Testis (tissue), 3 donors: ENCODE measurements around the gene FBXW8. TPM values are rescaled to one million over a fixed set of nuclear protein-coding genes. Genes with fewer than 3 reads are reported as not detected.

Source experiments
- DNase-seq: peaks from one replicate; pipeline ENCODE4 v3.0.0-alpha.2; 2019
- H3K27ac ChIP-seq, 2 donors: fragments of 200-600 bp; sonication (generic); one replicate each; pipeline ENCODE4 v1.5.1; 2019
- H3K27me3 ChIP-seq: fragments of 200-600 bp; sonication (generic); one replicate; pipeline ENCODE4 v1.5.1; 2019
- H3K36me3 ChIP-seq: fragments of 200-600 bp; sonication (generic); one replicate; pipeline ENCODE4 v1.5.1; 2017; ENCODE audit warnings: low read depth; ENCODE audit errors: missing control alignments
- H3K4me1 ChIP-seq: fragments of 200-600 bp; sonication (generic); one replicate; pipeline ENCODE4 v1.5.1; 2019
- H3K4me3 ChIP-seq, 2 donors: fragments of 200-600 bp; sonication (generic); one replicate each; pipeline ENCODE4 v1.5.1; 2017 to 2019
- H3K9me3 ChIP-seq: fragments of 200-600 bp; sonication (generic); one replicate; pipeline ENCODE4 v1.5.1; 2017
- POLR2A ChIP-seq: fragments of 450-650 bp; IDR thresholded peaks from one replicate; pipeline ENCODE4 v1.6.1; 2017; ENCODE audit warnings: antibody characterized with exemption, mild to moderate bottlenecking, moderate library complexity
- WGBS, 2 donors: methylation state at CpG; one replicate each; pipeline ENCODE4 v1.1.5; 2018; 5-methylcytosine and 5-hydroxymethylcytosine counted together
- intact Hi-C: fragments of 100-400 bp; cut with DNase I; formaldehyde crosslinking; loops from one replicate; pipeline ENCODE4 v1.15.1; 2023; ENCODE audit warnings: low total_unique reads
- polyA plus RNA-seq: library from polyadenylated mRNA; stranded (reverse); fragments of 350-450 nt; fragmentation: Illumina TruSeq; extraction: RNeasy Lipid Tissue Mini Kit (QIAGEN cat#74804); gene quantifications from one replicate; pipeline ENCODE4 v1.2.3, GENCODE V29; 2014; ENCODE audit warnings: low read depth, low replicate concordance; ENCODE audit not compliant: insufficient read depth
- total RNA-seq, 2 donors: library from RNA; depleted of rRNA; stranded (reverse); fragments of >200 nt; gene quantifications; one replicate each; pipeline ENCODE4 v1.2.3, GENCODE V29; 2016
- TF ChIP-seq, protein P1 (sequence below), 3 experiments: fragments of 450-650 bp in 2 of 3; fragments of 200-600 bp in 1 of 3; sonication (generic) in 1 of 3; IDR thresholded peaks; one replicate each; pipeline ENCODE4 v1.5.1; 2016 to 2019; ENCODE audit warnings: antibody characterized with exemption in 3 of 3, mild to moderate bottlenecking in 2 of 3, moderate library complexity in 1 of 3

FBXW8 gene
- total and polyA plus RNA-seq, 3 donors from 2014 or later, result 11.1 to 32.8 (median 31.0) TPM

DNA sequence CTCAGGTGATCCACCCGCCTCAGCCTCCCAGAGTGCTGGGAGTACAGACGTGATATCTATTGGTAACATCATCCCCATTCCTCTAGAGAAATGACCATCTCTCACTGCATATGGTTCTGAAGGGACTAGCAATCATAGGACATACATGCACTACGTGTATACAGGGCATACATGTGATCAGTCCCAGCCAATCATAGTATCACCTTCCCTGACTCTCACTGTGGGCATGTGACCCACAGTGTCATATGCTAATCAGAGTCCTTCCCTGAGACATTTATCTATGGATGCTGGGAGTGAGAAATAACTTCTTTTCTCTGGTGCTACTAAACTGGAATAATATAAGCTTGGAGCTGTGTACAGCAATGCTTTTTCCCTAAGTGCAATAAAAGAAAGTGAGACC lies 12.1 kb upstream of the FBXW8 start:
- intact Hi-C loops, result no loop called here
- H3K27me3 ChIP-seq, result no peaks in the 10 kb centered on the region
- no peak for DNase-seq
- H3K4me3 ChIP-seq, result no peak overlapping the region
- WGBS, 2 donors, result 66 to 88% methylated on average over 3 of the region's 3 CpGs
- no peak overlapping the region for H3K27ac ChIP-seq
- TF ChIP-seq, protein P1, sequence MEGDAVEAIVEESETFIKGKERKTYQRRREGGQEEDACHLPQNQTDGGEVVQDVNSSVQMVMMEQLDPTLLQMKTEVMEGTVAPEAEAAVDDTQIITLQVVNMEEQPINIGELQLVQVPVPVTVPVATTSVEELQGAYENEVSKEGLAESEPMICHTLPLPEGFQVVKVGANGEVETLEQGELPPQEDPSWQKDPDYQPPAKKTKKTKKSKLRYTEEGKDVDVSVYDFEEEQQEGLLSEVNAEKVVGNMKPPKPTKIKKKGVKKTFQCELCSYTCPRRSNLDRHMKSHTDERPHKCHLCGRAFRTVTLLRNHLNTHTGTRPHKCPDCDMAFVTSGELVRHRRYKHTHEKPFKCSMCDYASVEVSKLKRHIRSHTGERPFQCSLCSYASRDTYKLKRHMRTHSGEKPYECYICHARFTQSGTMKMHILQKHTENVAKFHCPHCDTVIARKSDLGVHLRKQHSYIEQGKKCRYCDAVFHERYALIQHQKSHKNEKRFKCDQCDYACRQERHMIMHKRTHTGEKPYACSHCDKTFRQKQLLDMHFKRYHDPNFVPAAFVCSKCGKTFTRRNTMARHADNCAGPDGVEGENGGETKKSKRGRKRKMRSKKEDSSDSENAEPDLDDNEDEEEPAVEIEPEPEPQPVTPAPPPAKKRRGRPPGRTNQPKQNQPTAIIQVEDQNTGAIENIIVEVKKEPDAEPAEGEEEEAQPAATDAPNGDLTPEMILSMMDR (IDR thresholded peaks at IDR 0.05), result no peak
- TF ChIP-seq POLR2A, result no peak
- no peaks in the 10 kb centered on the region for H3K36me3 ChIP-seq
- H3K4me1 ChIP-seq, result no peaks in the 10 kb centered on the region
- no peaks in the 10 kb centered on the region for H3K9me3 ChIP-seq

DNA sequence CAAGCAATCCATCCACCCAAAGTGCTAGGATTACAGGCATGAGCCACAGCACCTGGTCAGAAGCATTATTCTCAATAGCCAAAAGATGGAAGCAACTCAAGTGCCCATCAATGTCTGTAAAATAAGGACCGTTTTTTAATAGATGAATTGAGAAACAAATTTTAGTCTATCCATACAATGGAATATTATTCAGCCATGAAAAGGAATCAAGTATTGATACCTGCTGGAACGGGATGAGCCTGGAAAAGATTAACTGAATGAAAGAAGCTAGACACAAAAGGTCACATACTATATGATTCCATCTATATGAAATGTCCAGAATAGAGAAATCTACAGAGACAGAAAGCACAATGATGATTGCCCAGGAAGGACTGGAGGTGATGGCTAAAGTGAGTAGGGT lies 9.1 kb upstream of the FBXW8 start:
- no peak for DNase-seq
- intact Hi-C loops, result no loop called here
- Histone ChIP-seq H3K4me3 (no peak overlapping the region), H3K9me3 (no peaks in the 10 kb centered on the region), H3K36me3 (no peaks in the 10 kb centered on the region), H3K27me3 (no peaks in the 10 kb centered on the region), H3K4me1 (no peaks in the 10 kb centered on the region), H3K27ac (no peak overlapping the region)
- TF ChIP-seq, protein P1 (IDR thresholded peaks at IDR 0.05), result no peak
- no peak for TF ChIP-seq POLR2A
- WGBS, 2 donors, result 78 to 88% methylated on average over 2 of the region's 2 CpGs

DNA sequence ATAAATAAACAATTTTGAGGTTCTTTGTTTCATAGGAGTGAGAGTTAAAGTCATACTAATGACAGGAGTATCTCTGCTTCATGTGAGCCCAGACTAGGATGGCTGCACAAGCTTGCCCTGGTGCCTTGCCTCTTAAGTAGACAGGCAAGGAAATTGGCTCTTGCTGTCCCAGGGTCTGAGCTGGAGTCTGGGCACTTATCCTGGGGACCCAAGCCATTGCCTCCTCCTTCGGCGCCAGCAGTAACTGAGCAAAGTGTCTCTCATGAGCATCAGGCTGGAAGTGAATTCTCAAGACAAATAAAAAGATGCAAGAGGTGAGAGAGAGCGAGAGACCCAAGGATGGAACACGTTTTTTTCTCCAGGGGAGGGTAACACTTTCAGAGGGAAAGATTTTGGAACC lies 6.9 kb upstream of the FBXW8 start:
- TF ChIP-seq POLR2A, result no peak
- TF ChIP-seq, protein P1 (IDR thresholded peaks at IDR 0.05), result no peak
- H3K27ac ChIP-seq, result no peak overlapping the region
- no peak overlapping the region for H3K4me3 ChIP-seq
- no peaks in the 10 kb centered on the region for H3K4me1 ChIP-seq
- no peaks in the 10 kb centered on the region for H3K27me3 ChIP-seq
- 74 to 86% methylated on average over 4 of the region's 4 CpGs for WGBS, 2 donors
- DNase-seq, result no peak
- no peaks in the 10 kb centered on the region for H3K36me3 ChIP-seq
- intact Hi-C loops, result no loop called here
- H3K9me3 ChIP-seq, result no peaks in the 10 kb centered on the region

- no peak overlapping the region for H3K4me3 ChIP-seq
- TF ChIP-seq, protein P1 (IDR thresholded peaks at IDR 0.05), result no peak
- TF ChIP-seq POLR2A, result no peak
- H3K27me3 ChIP-seq, result no peaks in the 10 kb centered on the region
- H3K36me3 ChIP-seq, result no peaks in the 10 kb centered on the region
- no peak for DNase-seq
- no peak overlapping the region for H3K27ac ChIP-seq
- H3K9me3 ChIP-seq, result no peaks in the 10 kb centered on the region
- intact Hi-C loops, result no loop called here
- H3K4me1 ChIP-seq, result no peaks in the 10 kb centered on the region
- WGBS, 2 donors, result 88 to 97% methylated on average over 4 of the region's 4 CpGs
Observed at GRCh38 chr12:116906285-116906684, 4.5 kb upstream of the FBXW8 start.

DNA sequence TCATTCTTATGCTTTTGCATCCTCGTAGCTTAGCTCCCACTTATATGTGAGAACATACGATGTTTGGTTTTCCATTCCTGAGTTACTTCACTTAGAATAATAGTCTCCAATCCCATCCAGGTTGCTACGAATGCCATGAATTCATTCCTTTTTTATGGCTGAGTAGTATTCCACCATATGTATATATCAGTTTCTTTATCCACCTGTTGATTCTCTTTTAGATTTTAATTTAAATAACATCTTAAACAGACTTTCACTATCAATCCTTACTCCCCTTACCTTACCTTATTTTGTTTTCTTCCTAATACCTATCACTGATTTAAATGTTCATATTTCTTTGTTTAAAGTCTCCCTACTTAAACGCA lies 488 bp upstream of the FBXW8 start:
- 38 to 50% methylated on average over 4 of the region's 4 CpGs for WGBS, 2 donors
- TF ChIP-seq, protein P1 (IDR thresholded peaks at IDR 0.05), result no peak
- TF ChIP-seq POLR2A, result no peak
- Histone ChIP-seq H3K4me3 (peak overlapping the region; percentile 74 to 86), H3K9me3 (no peaks in the 10 kb centered on the region), H3K27me3 (no peaks in the 10 kb centered on the region), H3K36me3 (no peaks in the 10 kb centered on the region), H3K27ac (no peak overlapping the region), H3K4me1 (no peaks in the 10 kb centered on the region)
- no peak for DNase-seq
- intact Hi-C loops, result no loop called here
